SK-N-MC (cell line): Measurements from ENCODE around the gene IKBKE.

Experiments
- DNase-seq: peaks from one replicate; pipeline ENCODE4 v3.0.0-alpha.2; 2011; ENCODE audit warnings: low read depth, low spot score
- H3K27ac ChIP-seq: fragments of 200-600 bp; sonication (generic); 2 replicates; pipeline ENCODE4 v1.5.1; 2016; ENCODE audit warnings: mixed run types
- H3K36me3 ChIP-seq: fragments of 200-600 bp; sonication (generic); 2 replicates; pipeline ENCODE4 v1.6.1; 2017; ENCODE audit warnings: antibody characterized with exemption, low read length, mixed read lengths; ENCODE audit not compliant: insufficient read depth
- H3K4me3 ChIP-seq: fragments of 200-600 bp; sonication (generic); 2 replicates; pipeline ENCODE4 v1.5.1; 2016
- H3K9ac ChIP-seq: fragments of 200-600 bp; sonication (generic); 2 replicates; pipeline ENCODE4 v1.8.0; 2017; ENCODE audit warnings: mixed run types, mixed read lengths; ENCODE audit not compliant: insufficient read length
- H3K9me3 ChIP-seq: fragments of 200-600 bp; sonication (generic); 2 replicates; pipeline ENCODE4 v1.6.1; 2017; ENCODE audit warnings: low read depth, mild to moderate bottlenecking, antibody characterized with exemption, low read length, moderate library complexity, mixed read lengths
- EZH2 ChIP-seq: fragments of 200-600 bp; sonication (generic); IDR thresholded peaks from one replicate; pipeline ENCODE4 v1.6.1; 2017; ENCODE audit warnings: antibody characterized with exemption
- FOXP2 ChIP-seq: optimal IDR thresholded peaks from 2 replicates; pipeline ENCODE3; 2011; ENCODE audit warnings: mild to moderate bottlenecking, moderate library complexity; ENCODE audit not compliant: insufficient read depth; ENCODE audit errors: extremely low read length, control extremely low read depth
- POLR2AphosphoS5 ChIP-seq: IDR thresholded peaks from 2 replicates; pipeline ENCODE4 v1.6.1; 2012; ENCODE audit warnings: mild to moderate bottlenecking, low read depth, low read length, borderline replicate concordance

Gene IKBKE

GRCh38 chr1:206484901-206485300, 14.6 kb downstream of the IKBKE start:
- H3K36me3 ChIP-seq = no peaks in the 10 kb centered on the region
- no peak for TF ChIP-seq FOXP2
- no peak for TF ChIP-seq EZH2
- TF ChIP-seq POLR2AphosphoS5 = no peak
- H3K9ac ChIP-seq = no peak overlapping the region
- H3K4me3 ChIP-seq = no peak overlapping the region
- H3K9me3 ChIP-seq = no peaks in the 10 kb centered on the region
- H3K27ac ChIP-seq = no peak overlapping the region
- no peak for DNase-seq

GRCh38 chr1:206486995-206487788, 16.9 kb downstream of the IKBKE start:
- TF ChIP-seq FOXP2 (no peak), EZH2 (no peak), POLR2AphosphoS5 (no peak)
- H3K27ac ChIP-seq = no peak overlapping the region

GRCh38 chr1:206487970-206488369, 17.7 kb downstream of the IKBKE start:
- Histone ChIP-seq H3K36me3 (no peaks in the 10 kb centered on the region), H3K4me3 (no peak overlapping the region), H3K9me3 (no peaks in the 10 kb centered on the region), H3K27ac (no peak overlapping the region), H3K9ac (no peak overlapping the region)
- TF ChIP-seq EZH2 (no peak), POLR2AphosphoS5 (no peak), FOXP2 (no peak)
- no peak for DNase-seq

More at GRCh38 chr1:206486995-206487788, 16.9 kb downstream of the IKBKE start:
- Histone ChIP-seq H3K9me3 (no peaks in the 10 kb centered on the region), H3K36me3 (no peaks in the 10 kb centered on the region), H3K4me3 (no peak overlapping the region), H3K9ac (no peak overlapping the region)
- no peak for DNase-seq

- H3K36me3 ChIP-seq = no peaks in the 10 kb centered on the region
- H3K9me3 ChIP-seq = no peaks in the 10 kb centered on the region
- no peak for DNase-seq
- TF ChIP-seq POLR2AphosphoS5 (no peak), EZH2 (no peak), FOXP2 (no peak)
- no peak overlapping the region for H3K27ac ChIP-seq
- no peak overlapping the region for H3K4me3 ChIP-seq
- H3K9ac ChIP-seq = no peak overlapping the region
These were observed 18.2 kb downstream of the IKBKE start for GRCh38 chr1:206488466-206488865.

GRCh38 chr1:206489980-206490770, 19.9 kb downstream of the IKBKE start:
- no peaks in the 10 kb centered on the region for H3K9me3 ChIP-seq
- no peak overlapping the region for H3K9ac ChIP-seq
- no peak overlapping the region for H3K27ac ChIP-seq
- no peaks in the 10 kb centered on the region for H3K36me3 ChIP-seq
- DNase-seq = no peak
- no peak overlapping the region for H3K4me3 ChIP-seq
- TF ChIP-seq POLR2AphosphoS5 = no peak
- TF ChIP-seq EZH2 = no peak
- no peak for TF ChIP-seq FOXP2

GRCh38 chr1:206490771-206491405, 20.6 kb downstream of the IKBKE start:
- no peak for DNase-seq
- Histone ChIP-seq H3K27ac (no peak overlapping the region), H3K9ac (no peak overlapping the region), H3K4me3 (no peak overlapping the region), H3K36me3 (no peaks in the 10 kb centered on the region), H3K9me3 (no peaks in the 10 kb centered on the region)
- TF ChIP-seq EZH2 (no peak), FOXP2 (no peak), POLR2AphosphoS5 (no peak)

- H3K36me3 ChIP-seq = no peaks in the 10 kb centered on the region
- no peak overlapping the region for H3K27ac ChIP-seq
- H3K9ac ChIP-seq = no peak overlapping the region
- H3K9me3 ChIP-seq = no peaks in the 10 kb centered on the region
- no peak overlapping the region for H3K4me3 ChIP-seq
- DNase-seq = no peak
- TF ChIP-seq FOXP2 = no peak
These were observed 21.3 kb downstream of the IKBKE start for GRCh38 chr1:206491616-206492015.

GRCh38 chr1:206492589-206492988, 22.3 kb downstream of the IKBKE start:
- Histone ChIP-seq H3K4me3 (no peak overlapping the region), H3K9me3 (no peaks in the 10 kb centered on the region), H3K9ac (no peak overlapping the region), H3K27ac (no peak overlapping the region), H3K36me3 (no peaks in the 10 kb centered on the region)
- no peak for DNase-seq
- TF ChIP-seq POLR2AphosphoS5 (no peak), FOXP2 (no peak), EZH2 (no peak)
